Skin epidermis (tissue), 12 donors: ENCODE measurements around the gene RGMB.

Experiments
- H3K27ac ChIP-seq, 21 experiments: fragments of 200-600 bp; sonication (generic) in 11 of 21; one replicate each; pipeline ENCODE4 v1.5.0; 2020; ENCODE audit warnings: mild to moderate bottlenecking in 3 of 21, inconsistent platforms in 2 of 21, moderate library complexity in 2 of 21
- H3K4me3 ChIP-seq, 7 experiments: fragments of 200-600 bp; sonication (generic) in 2 of 7; one replicate each; pipeline ENCODE4 v1.5.0; 2020; ENCODE audit warnings: inconsistent platforms in 2 of 7, mild to moderate bottlenecking in 2 of 7, moderate library complexity in 1 of 7

Gene RGMB

GRCh38 chr5:98805070-98805469 lies 31.6 kb downstream of the RGMB start:
- H3K27ac ChIP-seq: no peak overlapping the region
- H3K4me3 ChIP-seq: no peak overlapping the region

GRCh38 chr5:98807806-98808205 lies 34.3 kb downstream of the RGMB start:
- Histone ChIP-seq H3K27ac (no peak overlapping the region), H3K4me3 (no peak overlapping the region)

GRCh38 chr5:98810206-98810605 lies 36.7 kb downstream of the RGMB start:
- H3K4me3 ChIP-seq: no peak overlapping the region
- H3K27ac ChIP-seq: no peak overlapping the region

GRCh38 chr5:98813755-98814154 lies 40.3 kb downstream of the RGMB start:
- no peak overlapping the region for H3K4me3 ChIP-seq
- H3K27ac ChIP-seq: no peak overlapping the region

- H3K4me3 ChIP-seq: no peak overlapping the region
- no peak overlapping the region for H3K27ac ChIP-seq
These were observed 43.2 kb downstream of the RGMB start for GRCh38 chr5:98816582-98817222.

GRCh38 chr5:98825582-98826375 lies 52.3 kb downstream of the RGMB start:
- Histone ChIP-seq H3K4me3 (no peak overlapping the region), H3K27ac (no peak overlapping the region)

GRCh38 chr5:98827161-98827560 lies 53.7 kb downstream of the RGMB start:
- Histone ChIP-seq H3K4me3 (no peak overlapping the region), H3K27ac (no peak overlapping the region)

GRCh38 chr5:98827588-98828284 lies 54.3 kb downstream of the RGMB start:
- Histone ChIP-seq H3K4me3 (no peak overlapping the region), H3K27ac (no peak overlapping the region)

GRCh38 chr5:98836175-98836574 lies 62.7 kb downstream of the RGMB start:
- no peak overlapping the region for H3K4me3 ChIP-seq

GRCh38 chr5:98839469-98840383 lies 66.3 kb downstream of the RGMB start:
- Histone ChIP-seq H3K27ac (no peak overlapping the region), H3K4me3 (peak overlapping the region in 5 of 7 experiments; percentile 6 to 32 (median 21))

More at GRCh38 chr5:98836175-98836574, 62.7 kb downstream of the RGMB start:
- H3K27ac ChIP-seq: no peak overlapping the region

- Histone ChIP-seq H3K27ac (no peak overlapping the region), H3K4me3 (no peak overlapping the region)
These were observed 67.5 kb downstream of the RGMB start for GRCh38 chr5:98840946-98841345.

GRCh38 chr5:98843481-98843880 lies 70.0 kb downstream of the RGMB start:
- Histone ChIP-seq H3K4me3 (no peak overlapping the region), H3K27ac (no peak overlapping the region)

- no peak overlapping the region for H3K27ac ChIP-seq
- no peak overlapping the region for H3K4me3 ChIP-seq
These were observed 71.4 kb downstream of the RGMB start for GRCh38 chr5:98844865-98845264.

- Histone ChIP-seq H3K4me3 (no peak overlapping the region), H3K27ac (no peak overlapping the region)
These were observed 72.4 kb downstream of the RGMB start for GRCh38 chr5:98845878-98846277.
